Thyroid gland (tissue), 4 donors: Measurements from ENCODE around the gene ATXN7L3. TPM values are rescaled to one million over a fixed set of nuclear protein-coding genes. Genes with fewer than 3 reads are reported as not detected.

Experiments
- DNase-seq, 2 donors: peaks; one replicate each; pipeline ENCODE4 v3.0.0-alpha.2; 2019
- H3K27ac ChIP-seq, 3 donors: fragments of 200-600 bp; sonication (generic); 1 replicate in 2 of 3; 2 replicates in 1 of 3; pipeline ENCODE4 v1.5.1; 2016 to 2019; ENCODE audit warnings: mild to moderate bottlenecking in 1 of 3, moderate library complexity in 1 of 3
- H3K27me3 ChIP-seq: fragments of 200-600 bp; sonication (generic); one replicate; pipeline ENCODE4 v1.5.1; 2019
- H3K36me3 ChIP-seq, 2 donors: fragments of 200-600 bp; sonication (generic); one replicate each; pipeline ENCODE4 v1.5.1; 2016 to 2019
- H3K4me1 ChIP-seq, 2 donors: fragments of 200-600 bp; sonication (generic); one replicate each; pipeline ENCODE4 v1.5.1; 2017 to 2019
- H3K4me3 ChIP-seq, 3 donors: fragments of 200-600 bp; sonication (generic); replicated peaks in 1 of 3; 1 replicate in 2 of 3; 2 replicates in 1 of 3; pipeline ENCODE4 v1.5.1; 2016; ENCODE audit warnings: mild to moderate bottlenecking in 1 of 3
- H3K9me3 ChIP-seq: fragments of 200-600 bp; sonication (generic); one replicate; pipeline ENCODE4 v1.5.1; 2017
- POLR2A ChIP-seq, 2 donors: fragments of 450-650 bp; IDR thresholded peaks; one replicate each; pipeline ENCODE4 v1.6.1; 2017; ENCODE audit warnings: antibody characterized with exemption in 2 of 2, mild to moderate bottlenecking in 2 of 2, moderate library complexity in 1 of 2
- WGBS, 2 donors: methylation state at CpG; one replicate each; pipeline ENCODE4 v1.1.5; 2017; 5-methylcytosine and 5-hydroxymethylcytosine counted together
- intact Hi-C: fragments of 100-400 bp; cut with DNase I; formaldehyde crosslinking; loops from one replicate; pipeline ENCODE4 v1.15.1; 2023
- total RNA-seq, 4 donors: library from RNA; depleted of rRNA; stranded (reverse); fragments of >200 nt; gene quantifications; one replicate each; pipeline ENCODE4 v1.2.3, GENCODE V29; 2016
- TF ChIP-seq, protein P1 (sequence below), 6 experiments: fragments of 200-600 bp in 3 of 6; fragments of 450-650 bp in 3 of 6; sonication (generic) in 3 of 6; IDR thresholded peaks; one replicate each; pipeline ENCODE4 v1.5.1; 2016 to 2019; ENCODE audit warnings: antibody characterized with exemption in 6 of 6, mild to moderate bottlenecking in 2 of 6, inconsistent platforms in 1 of 6, moderate library complexity in 1 of 6

The ATXN7L3 gene
- total RNA-seq, 4 donors from 2014 or later, result 52.4 to 64.5 (median 58.0) TPM

DNA sequence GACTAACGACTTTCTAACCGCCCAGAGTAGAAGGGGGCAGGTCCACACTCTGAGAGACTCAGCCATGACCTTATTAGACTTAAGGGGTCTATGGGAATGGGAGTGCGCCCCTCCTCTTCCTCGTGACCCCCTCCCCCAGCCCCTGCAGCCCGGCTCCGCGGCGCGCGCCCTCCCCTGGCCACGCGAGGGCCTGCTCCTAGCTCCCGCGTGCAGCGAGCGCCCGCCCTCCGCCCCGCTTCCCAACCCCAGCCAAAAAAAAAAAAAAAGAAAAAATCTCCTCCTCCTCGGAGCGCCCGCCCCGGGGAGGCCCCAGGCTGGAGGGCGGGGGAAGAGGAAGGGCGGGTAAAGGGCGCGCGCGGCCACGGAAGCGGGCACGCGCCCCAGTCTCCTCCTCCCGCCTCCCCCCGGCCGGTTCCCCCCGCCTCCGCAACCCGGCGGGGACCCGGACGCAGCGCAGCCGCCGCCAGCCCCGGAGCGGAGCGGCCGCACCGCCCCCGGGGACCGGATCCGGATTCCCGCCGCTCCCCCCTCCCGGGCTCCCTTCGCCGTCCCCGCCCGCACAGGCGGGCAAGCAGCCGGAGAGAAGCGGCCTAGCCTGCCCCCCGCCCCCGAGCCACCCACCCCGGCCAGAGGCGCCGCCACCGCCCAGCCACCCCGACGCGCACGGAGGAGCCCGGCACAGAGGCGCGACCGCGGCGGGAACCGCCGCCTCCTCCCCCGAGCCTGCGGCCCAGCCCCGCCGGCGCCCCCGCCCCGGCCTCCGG, 18.8 kb upstream of the ATXN7L3 start:
- peak; percentile 84 to 88 for DNase-seq
- intact Hi-C loops, result loop anchor here (2.0 kb wide), 1 partner anchor 104 kb away; no protein-coding TSS in a partner anchor
- no peaks in the 10 kb centered on the region for H3K9me3 ChIP-seq
- peaks cover 29 to 30% of the 10 kb centered on the region in 2 donors for H3K36me3 ChIP-seq
- H3K27me3 ChIP-seq, result no peaks in the 10 kb centered on the region
- peaks cover 21 to 28% of the 10 kb centered on the region in 2 donors for H3K4me1 ChIP-seq
- WGBS, 2 donors, result 0 to 1% methylated on average over 19 to 39 of the region's 89 CpGs
- TF ChIP-seq POLR2A (IDR thresholded peaks at IDR 0.05), result peak in 1 of 2 donors; percentile 63
- TF ChIP-seq, protein P1, sequence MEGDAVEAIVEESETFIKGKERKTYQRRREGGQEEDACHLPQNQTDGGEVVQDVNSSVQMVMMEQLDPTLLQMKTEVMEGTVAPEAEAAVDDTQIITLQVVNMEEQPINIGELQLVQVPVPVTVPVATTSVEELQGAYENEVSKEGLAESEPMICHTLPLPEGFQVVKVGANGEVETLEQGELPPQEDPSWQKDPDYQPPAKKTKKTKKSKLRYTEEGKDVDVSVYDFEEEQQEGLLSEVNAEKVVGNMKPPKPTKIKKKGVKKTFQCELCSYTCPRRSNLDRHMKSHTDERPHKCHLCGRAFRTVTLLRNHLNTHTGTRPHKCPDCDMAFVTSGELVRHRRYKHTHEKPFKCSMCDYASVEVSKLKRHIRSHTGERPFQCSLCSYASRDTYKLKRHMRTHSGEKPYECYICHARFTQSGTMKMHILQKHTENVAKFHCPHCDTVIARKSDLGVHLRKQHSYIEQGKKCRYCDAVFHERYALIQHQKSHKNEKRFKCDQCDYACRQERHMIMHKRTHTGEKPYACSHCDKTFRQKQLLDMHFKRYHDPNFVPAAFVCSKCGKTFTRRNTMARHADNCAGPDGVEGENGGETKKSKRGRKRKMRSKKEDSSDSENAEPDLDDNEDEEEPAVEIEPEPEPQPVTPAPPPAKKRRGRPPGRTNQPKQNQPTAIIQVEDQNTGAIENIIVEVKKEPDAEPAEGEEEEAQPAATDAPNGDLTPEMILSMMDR (IDR thresholded peaks at IDR 0.05), result peak; percentile 30 to 74 (median 44)
- H3K4me3 ChIP-seq, result peak overlapping the region in 2 of 3 donors; percentile 75 to 88
- peak overlapping the region; percentile 97 to 99 (median 98) for H3K27ac ChIP-seq

DNA sequence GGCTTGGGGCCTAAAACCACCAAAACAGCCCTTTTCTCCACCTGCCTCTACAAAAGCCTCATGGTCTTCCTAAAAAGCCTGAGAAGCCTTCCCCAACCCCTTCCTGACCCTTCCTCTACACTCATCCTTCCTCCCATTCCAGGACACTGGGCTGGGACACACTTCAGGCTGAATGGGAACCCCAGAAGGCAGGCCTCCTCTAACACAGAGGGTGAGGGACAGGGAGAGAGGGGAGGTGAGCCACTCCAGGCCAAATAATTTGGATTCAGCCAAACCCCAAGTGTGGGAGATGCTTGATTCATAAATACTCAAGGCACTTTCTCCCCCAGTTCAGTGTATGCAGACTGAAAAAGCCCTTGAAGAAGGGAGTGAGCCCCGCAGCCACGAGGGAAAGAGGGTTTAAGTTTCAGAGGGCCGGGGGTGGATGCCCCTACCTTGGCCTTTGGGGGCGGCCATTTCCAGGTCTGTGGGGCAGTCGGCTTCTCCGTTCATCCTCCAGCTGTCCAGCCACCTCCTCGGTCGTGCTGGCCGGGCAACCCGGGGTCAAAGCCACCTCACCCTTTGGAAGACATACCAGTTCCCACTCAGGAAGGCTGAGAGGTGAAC, 18.2 kb upstream of the ATXN7L3 start:
- DNase-seq, result no peak
- 2 to 8% methylated on average over 7 to 10 of the region's 10 CpGs for WGBS, 2 donors
- Histone ChIP-seq H3K36me3 (peaks cover 29 to 30% of the 10 kb centered on the region in 2 donors), H3K4me3 (peak overlapping the region in 2 of 3 donors; percentile 9 to 88), H3K27ac (peak overlapping the region in 2 of 3 donors; percentile 97 to 99), H3K4me1 (peaks cover 17 to 22% of the 10 kb centered on the region in 2 donors), H3K27me3 (no peaks in the 10 kb centered on the region), H3K9me3 (no peaks in the 10 kb centered on the region)
- intact Hi-C loops, result loop anchor here (2.0 kb wide), 1 partner anchor 105 kb away; no protein-coding TSS in a partner anchor
- TF ChIP-seq POLR2A (IDR thresholded peaks at IDR 0.05), result no peak
- TF ChIP-seq, protein P1 (IDR thresholded peaks at IDR 0.05), result no peak

DNA sequence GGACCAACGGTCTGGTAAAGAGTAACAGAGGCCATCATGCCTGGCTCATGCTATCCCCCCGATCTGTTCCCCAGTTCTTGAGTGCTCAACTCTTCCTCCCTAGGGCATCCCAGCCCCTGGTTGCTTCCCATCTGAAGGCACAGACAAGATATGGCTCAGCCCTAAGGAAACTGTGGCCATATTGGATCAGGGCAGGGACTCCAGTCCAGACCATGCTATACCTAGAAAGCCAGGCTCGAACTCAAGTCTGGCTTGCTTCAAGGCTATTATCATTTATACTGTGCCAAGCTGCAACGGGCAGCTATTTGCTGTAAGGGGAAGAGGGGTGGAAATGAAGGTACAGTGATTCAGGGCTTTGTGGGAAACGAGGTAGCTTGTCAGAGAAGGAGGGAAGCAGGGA, 17.0 kb upstream of the ATXN7L3 start:
- intact Hi-C loops, result no loop called here
- H3K9me3 ChIP-seq, result no peaks in the 10 kb centered on the region
- DNase-seq, result no peak
- TF ChIP-seq, protein P1 (IDR thresholded peaks at IDR 0.05), result no peak
- TF ChIP-seq POLR2A (IDR thresholded peaks at IDR 0.05), result no peak
- no peak overlapping the region for H3K27ac ChIP-seq
- 74 to 86% methylated on average over 5 of the region's 5 CpGs for WGBS, 2 donors
- no peaks in the 10 kb centered on the region for H3K27me3 ChIP-seq
- peaks cover 31 to 34% of the 10 kb centered on the region in 2 donors for H3K36me3 ChIP-seq
- no peak overlapping the region for H3K4me3 ChIP-seq
- peaks cover 12 to 15% of the 10 kb centered on the region in 2 donors for H3K4me1 ChIP-seq

DNA sequence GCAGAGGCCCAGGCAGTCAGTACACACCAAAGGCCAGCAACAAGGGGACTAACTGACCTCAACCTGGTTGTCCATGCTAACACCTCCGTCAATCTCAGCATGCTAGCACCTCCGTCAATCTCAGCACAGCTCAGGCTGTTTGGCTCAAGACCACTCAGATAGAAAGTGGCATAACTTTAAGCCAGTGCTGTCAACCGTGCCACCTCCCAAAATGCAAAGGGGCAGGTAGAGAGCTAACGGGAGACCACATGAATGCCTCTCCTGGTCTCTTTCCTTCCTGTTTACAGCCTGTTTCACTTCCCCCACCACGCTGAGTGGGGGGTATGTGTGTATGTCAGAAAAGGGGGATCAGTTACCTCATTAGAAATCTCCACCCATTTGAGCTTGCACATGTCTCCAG, 16.5 kb upstream of the ATXN7L3 start:
- H3K36me3 ChIP-seq, result peaks cover 36 to 39% of the 10 kb centered on the region in 2 donors
- WGBS, 2 donors, result 73 to 75% methylated on average over 5 of the region's 5 CpGs
- TF ChIP-seq POLR2A (IDR thresholded peaks at IDR 0.05), result no peak
- TF ChIP-seq, protein P1 (IDR thresholded peaks at IDR 0.05), result no peak
- no peaks in the 10 kb centered on the region for H3K9me3 ChIP-seq
- no peak for DNase-seq
- peaks cover 12 to 15% of the 10 kb centered on the region in 2 donors for H3K4me1 ChIP-seq
- H3K27me3 ChIP-seq, result no peaks in the 10 kb centered on the region
- intact Hi-C loops, result no loop called here
- no peak overlapping the region for H3K27ac ChIP-seq
- H3K4me3 ChIP-seq, result no peak overlapping the region

DNA sequence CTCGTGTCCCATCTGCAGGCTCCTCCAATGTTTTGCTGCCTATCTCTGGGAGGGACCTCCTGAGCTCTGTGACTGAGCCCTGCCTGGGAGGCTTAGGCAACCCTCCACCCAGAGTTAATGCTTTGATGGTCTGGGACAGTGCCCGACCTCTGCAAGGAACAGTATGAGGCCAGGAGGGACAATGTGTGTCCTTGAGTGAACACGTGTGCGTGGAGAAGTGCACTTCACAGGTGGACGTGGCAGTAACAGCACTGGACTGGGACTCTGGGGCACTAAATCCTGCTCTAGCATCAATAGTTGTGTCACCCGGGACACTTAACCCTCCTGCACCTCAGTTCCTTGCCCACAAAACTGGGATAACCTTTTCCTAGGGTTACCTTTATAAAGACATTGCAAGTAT, 15.2 kb upstream of the ATXN7L3 start:
- no peak overlapping the region for H3K27ac ChIP-seq
- peaks cover 47 to 52% of the 10 kb centered on the region in 2 donors for H3K36me3 ChIP-seq
- H3K4me1 ChIP-seq, result peaks cover 12 to 20% of the 10 kb centered on the region in 2 donors
- no peak overlapping the region for H3K4me3 ChIP-seq
- H3K27me3 ChIP-seq, result no peaks in the 10 kb centered on the region
- peak; percentile 54 to 55 for DNase-seq
- WGBS, 2 donors, result 75 to 87% methylated on average over 6 of the region's 6 CpGs
- no peaks in the 10 kb centered on the region for H3K9me3 ChIP-seq
- intact Hi-C loops, result no loop called here
- TF ChIP-seq, protein P1 (IDR thresholded peaks at IDR 0.05), result no peak
- no peak for TF ChIP-seq POLR2A (IDR thresholded peaks at IDR 0.05)
